Hippocampal formation (tissue), 2 donors: ENCODE data around the gene ADAMTS12.

Source experiments
- DNase-seq, 2 donors: peaks; one replicate each; lab custom pipeline; 2025; lab: John Stamatoyannopoulos, UW

The ADAMTS12 gene

GRCh38 chr5:33806738-33807442, 84.9 kb downstream of the ADAMTS12 start:
- DNase-seq, result no peak

- no peak for DNase-seq
Observed at GRCh38 chr5:33801292-33801691, 90.5 kb downstream of the ADAMTS12 start.

DNA sequence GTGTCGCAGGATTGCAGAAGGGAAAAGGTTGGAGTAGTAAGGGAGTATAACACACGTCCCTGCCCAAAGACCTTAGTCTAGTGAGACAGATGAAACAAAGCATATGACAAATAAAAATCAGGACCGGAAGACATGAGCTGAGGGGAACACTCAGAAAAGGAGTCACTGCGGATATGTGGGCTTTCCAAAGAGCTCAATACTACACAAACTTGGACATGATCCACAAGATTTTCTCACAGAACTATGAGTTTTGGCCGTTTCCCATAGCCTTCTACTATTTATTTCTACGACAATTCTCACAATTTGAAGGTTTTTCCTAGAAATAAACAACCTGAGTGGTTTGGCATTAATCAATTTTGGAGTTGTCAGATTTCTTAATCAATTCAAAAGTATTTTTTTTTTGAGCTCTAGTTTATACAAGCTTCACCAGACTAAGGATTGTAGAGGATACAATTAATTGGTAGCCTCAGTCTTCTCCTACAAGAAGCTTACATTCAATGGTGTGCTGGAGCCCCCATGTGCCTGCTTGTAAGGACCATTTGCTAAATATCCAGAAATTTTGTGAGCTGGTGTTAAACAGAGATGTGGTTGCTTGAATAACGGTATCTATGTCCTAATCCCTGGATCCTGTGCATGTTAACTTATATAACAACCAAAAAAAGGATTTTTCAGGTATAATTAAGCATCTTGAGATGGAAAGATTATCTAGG, 91.4 kb downstream of the ADAMTS12 start:
- DNase-seq, result no peak

DNA sequence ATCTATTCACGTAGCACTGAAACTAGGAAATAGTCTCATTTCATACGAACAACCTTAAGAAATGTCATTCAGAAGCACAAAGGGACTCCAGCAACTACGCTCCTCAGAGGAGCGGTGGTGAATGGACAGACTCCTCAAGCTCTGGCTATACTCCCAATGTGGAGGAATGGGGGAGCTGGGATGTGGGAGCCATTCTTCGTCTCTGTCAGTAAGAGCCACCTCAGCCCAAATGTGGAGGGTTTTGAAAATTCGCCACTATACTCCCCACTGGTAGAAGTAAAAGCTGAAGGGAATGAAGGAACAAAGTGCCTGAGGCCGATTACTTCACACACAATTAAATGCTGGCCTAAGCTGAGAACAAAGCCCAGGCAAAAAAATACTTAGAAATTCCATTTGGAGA, 96.3 kb downstream of the ADAMTS12 start:
- no peak for DNase-seq

- DNase-seq, result no peak
Observed at GRCh38 chr5:33794550-33795181, 97.1 kb downstream of the ADAMTS12 start.

- no peak for DNase-seq
Observed at GRCh38 chr5:33793836-33794549, 97.8 kb downstream of the ADAMTS12 start.

DNA sequence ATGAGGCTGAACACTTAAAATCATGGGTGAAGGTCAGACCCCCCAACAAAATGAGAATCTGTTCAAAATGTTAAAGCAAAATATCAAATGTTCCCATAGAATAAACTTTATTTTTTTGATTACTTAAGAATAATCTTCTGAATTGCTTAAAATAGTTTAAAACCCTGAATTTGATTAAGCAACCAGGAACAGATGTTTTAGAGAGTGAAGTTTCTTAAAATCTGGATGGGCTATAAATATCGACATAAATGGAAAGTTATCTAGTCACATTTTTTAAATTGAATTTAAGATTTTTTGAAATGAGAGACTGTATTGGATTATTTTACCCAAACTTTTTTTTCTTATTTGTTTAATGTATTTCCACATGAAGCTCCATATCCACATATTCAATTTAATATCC, 98.5 kb downstream of the ADAMTS12 start:
- no peak for DNase-seq

GRCh38 chr5:33792559-33792958, 99.2 kb downstream of the ADAMTS12 start:
- DNase-seq, result no peak

GRCh38 chr5:33789567-33789957, 102.2 kb downstream of the ADAMTS12 start:
- DNase-seq, result no peak

DNA sequence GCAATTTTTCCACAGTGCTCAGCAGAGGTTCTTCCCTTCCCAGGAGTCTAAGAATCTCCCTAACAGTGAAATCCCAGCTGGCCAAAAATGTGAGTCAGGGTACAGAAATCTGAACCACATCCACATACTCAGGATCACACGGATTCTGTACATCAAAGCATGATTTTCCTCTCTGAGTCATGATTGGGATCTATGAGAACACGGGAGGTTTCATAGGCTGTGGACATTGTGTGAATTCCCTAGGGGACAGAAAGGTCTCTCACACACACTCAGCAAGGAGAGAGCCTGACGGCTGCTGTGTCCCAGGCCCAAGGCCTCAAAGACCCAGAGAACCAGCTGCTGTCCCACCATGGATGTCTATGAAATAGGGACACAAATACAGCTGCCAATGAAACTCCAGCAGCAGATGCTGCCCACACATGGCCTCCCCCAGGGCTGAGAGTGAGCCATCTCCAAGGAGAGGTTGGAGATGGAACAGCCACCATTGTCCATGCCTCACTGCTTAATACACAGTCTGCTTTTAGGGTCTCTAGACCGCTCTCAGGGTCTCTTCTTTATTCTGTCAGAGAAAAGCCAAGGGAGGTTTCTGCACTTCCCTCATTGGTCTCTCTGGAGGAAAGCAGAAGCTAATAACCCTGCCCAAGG, 102.7 kb downstream of the ADAMTS12 start:
- no peak for DNase-seq

GRCh38 chr5:33785571-33785970, 106.2 kb downstream of the ADAMTS12 start:
- no peak for DNase-seq

DNA sequence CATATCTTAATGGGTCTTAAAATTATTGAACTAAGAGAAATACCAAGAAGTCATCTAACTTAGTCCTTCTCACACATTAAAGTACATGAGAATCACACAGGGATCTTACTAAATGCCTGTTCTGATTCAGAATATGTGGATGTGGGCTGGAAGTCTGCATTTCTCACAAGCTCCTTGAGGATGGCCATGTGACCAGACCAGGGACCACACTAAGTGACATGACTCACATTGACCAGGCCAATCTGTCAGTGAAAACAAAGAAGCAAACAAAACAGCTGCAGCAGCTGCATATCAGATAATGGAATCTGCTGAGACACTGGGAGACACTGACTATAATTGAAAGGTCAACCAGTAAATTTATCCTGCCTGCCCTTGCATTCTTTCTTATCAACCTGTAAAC, 110.5 kb downstream of the ADAMTS12 start:
- no peak for DNase-seq

- no peak for DNase-seq
Observed at GRCh38 chr5:33776151-33776660, 115.6 kb downstream of the ADAMTS12 start.

DNA sequence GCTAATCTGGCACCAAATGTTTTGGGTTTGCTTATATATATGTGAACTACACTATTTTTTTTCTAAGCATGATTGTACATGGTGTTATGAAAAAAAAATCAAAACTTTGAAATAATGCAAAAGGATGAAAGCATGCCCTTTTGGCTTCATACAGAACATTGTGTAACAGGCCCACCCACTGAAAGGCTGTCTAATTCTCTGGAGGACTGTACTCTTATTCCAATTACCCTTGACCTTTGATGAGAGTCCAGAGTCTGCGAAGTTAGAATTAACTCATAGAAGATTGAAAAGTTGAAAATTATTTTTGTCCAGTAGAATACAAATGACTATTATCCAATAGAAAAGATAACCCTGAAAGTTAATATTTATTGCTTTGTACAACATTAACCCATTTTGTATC, 117.4 kb downstream of the ADAMTS12 start:
- no peak for DNase-seq

DNA sequence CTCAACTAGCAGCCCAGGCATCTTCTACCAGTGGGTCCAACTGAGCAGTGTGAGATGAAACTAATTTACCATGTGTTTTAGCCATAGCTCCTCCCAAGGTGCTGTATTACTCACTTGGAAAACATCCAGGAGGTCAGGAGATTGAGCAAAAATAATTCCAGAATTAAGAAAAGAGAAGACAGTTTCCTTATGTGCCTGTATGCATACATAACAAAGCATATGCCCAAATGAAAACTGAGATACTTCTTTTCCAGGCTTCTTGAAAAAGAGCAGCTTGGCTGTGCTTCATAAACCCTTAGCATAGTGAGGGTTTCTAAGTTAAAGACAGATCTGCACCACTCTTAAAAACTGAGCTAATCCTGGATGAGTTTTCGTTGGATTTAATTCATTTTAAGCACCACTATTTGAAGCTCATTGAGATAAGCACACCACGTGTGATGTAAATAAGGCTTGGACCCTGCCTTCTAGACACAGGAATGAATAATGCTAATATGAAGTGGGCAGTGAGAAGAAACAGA, 119.4 kb downstream of the ADAMTS12 start:
- no peak for DNase-seq

GRCh38 chr5:33769968-33770367, 121.8 kb downstream of the ADAMTS12 start:
- DNase-seq, result no peak

- no peak for DNase-seq
Observed at GRCh38 chr5:33769196-33769595, 122.6 kb downstream of the ADAMTS12 start.

DNA sequence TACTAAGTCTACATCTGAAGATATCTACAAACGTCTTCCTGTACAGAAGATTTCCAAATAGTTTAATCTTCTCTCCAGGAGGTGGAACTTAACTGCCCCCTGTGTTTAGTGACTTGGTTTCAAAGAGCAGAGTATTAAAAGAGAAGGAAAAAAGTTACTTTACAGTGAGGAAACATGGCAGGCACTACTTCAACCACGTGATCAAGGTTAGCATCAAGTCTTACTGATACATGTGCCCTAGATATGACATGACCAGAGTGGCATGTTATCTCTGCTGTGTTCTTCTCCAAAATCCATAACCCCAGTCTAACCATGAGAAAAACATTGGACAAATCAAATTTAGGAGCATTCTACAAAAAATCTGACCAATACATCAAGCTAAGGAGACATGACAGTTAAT, 125.8 kb downstream of the ADAMTS12 start:
- DNase-seq, result no peak

- DNase-seq, result no peak
Observed at GRCh38 chr5:33764786-33765185, 127.0 kb downstream of the ADAMTS12 start.

GRCh38 chr5:33763435-33763834, 128.4 kb downstream of the ADAMTS12 start:
- DNase-seq, result no peak

DNA sequence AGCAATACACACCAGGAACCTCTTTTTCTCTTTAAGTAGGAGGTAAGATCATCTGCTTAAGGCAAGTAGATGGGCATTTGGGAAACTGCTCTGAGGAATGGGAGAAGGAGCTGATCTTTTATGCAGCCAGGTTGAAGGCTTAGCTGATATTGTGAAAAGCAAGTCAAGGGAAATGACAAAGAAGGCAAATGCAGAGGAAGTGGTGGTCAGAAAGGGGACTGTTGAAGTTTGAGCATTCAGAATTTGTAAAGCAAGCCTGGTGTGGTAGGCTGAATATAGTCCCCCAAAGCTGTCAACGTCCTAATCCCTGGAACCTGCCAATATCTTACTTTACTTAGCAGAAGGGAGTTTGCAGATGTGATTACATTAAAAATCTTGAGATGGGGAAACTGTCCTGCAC, 128.9 kb downstream of the ADAMTS12 start:
- DNase-seq, result no peak

DNA sequence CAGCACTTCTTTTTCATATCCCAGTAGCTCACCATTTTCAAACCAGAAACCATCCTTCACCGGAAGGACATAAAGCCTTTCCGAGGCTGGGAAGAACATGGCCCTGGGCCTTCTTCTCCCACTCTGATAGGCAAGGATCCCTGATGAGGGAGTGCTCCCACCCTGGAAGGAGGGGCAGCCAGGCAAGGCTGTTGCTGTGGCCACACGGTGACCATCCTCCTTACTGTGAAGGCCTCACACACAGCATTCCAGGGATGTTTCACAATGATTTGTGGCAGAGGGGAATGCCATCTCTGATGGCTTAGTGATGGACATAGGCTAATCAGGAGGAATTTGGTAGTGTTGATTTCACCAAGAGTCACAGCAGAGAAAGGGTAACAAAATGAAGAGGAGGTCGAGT, 130.7 kb downstream of the ADAMTS12 start:
- no peak for DNase-seq
